ENCODE data around the gene DLX5.

GRCh38 chr7:96993980-96994379 lies 30.7 kb downstream of the DLX5 start:
- no peak for TF ChIP-seq CTCF (IDR thresholded peaks at IDR 0.05; ENCODE audit: extremely low read depth in 1 of 2, insufficient read depth in 1 of 2, low read depth in 1 of 2, low read length in 2 of 2)
- no peak for TF ChIP-seq EZH2 (IDR thresholded peaks at IDR 0.05; ENCODE audit: borderline replicate concordance, low read depth, low read length, severe bottlenecking)

Measured in endothelial cell of umbilical vein (primary cell).